HepG2 (cell line): Measurements from ENCODE around the gene ADAD2. TPM values are rescaled to one million over a fixed set of nuclear protein-coding genes. Genes with fewer than 3 reads are reported as not detected.

Experiments
- MAFG ChIP-seq: sonication (generic); formaldehyde crosslinking; IDR thresholded peaks from 2 replicates; pipeline ENCODE4 v1.5.1; 2020; ENCODE audit warnings: mild to moderate bottlenecking, missing genetic modification reagents
- SYNCRIP ChIP-seq: fragments of 200-400 bp; formaldehyde crosslinking; IDR thresholded peaks from 2 replicates; pipeline ENCODE4 v1.6.1; 2018; ENCODE audit warnings: mild to moderate bottlenecking, low read depth, low read length; ENCODE audit not compliant: insufficient read depth
- polyA plus RNA-seq, 8 experiments: library from polyadenylated mRNA; depleted of rRNA in 3 of 8; stranded (reverse) in 7 of 8; unstranded in 1 of 8; fragments of >200 nt; fragmentation: Illumina TruSeq in 4 of 8; extraction: Trizol in 4 of 8; gene quantifications; 2 replicates each; pipeline versions ENCODE4 v1.2.1 to v1.2.3, GENCODE V29; 2011 to 2016; ENCODE audit warnings: low read depth in 4 of 8, missing spikeins in 1 of 8, mixed read lengths in 1 of 8; ENCODE audit not compliant: insufficient read depth in 1 of 8
- total RNA-seq, 5 experiments: library from RNA; depleted of rRNA; stranded (reverse); fragments of >200 nt; fragmentation: Illumina TruSeq; extraction: Trizol; gene quantifications; 2 replicates each; pipeline ENCODE4 v1.2.3, GENCODE V29; 2016; ENCODE audit warnings: low read depth in 1 of 5
- TF ChIP-seq, protein P1 (sequence below), 2 experiments: sonication (generic) in 1 of 2; formaldehyde crosslinking in 1 of 2; IDR thresholded peaks; 2 replicates each; pipeline versions ENCODE4 v1.6.1 to v1.9.0; 2014 to 2022; ENCODE audit warnings: antibody characterized with exemption in 1 of 2, borderline replicate concordance in 1 of 2, inconsistent platforms in 1 of 2, low read depth in 1 of 2, missing genetic modification reagents in 1 of 2
- TF ChIP-seq, protein P2 (sequence below): sonication (generic); formaldehyde crosslinking; IDR thresholded peaks from 2 replicates; pipeline ENCODE4 v1.4.0; 2020; ENCODE audit warnings: missing genetic modification reagents, borderline replicate concordance

Gene ADAD2
- total and polyA plus RNA-seq, 2 of the 13 experiments (the other 11 are each of a cell fraction or from before 2014, with no cell fraction given), result not detected

DNA sequence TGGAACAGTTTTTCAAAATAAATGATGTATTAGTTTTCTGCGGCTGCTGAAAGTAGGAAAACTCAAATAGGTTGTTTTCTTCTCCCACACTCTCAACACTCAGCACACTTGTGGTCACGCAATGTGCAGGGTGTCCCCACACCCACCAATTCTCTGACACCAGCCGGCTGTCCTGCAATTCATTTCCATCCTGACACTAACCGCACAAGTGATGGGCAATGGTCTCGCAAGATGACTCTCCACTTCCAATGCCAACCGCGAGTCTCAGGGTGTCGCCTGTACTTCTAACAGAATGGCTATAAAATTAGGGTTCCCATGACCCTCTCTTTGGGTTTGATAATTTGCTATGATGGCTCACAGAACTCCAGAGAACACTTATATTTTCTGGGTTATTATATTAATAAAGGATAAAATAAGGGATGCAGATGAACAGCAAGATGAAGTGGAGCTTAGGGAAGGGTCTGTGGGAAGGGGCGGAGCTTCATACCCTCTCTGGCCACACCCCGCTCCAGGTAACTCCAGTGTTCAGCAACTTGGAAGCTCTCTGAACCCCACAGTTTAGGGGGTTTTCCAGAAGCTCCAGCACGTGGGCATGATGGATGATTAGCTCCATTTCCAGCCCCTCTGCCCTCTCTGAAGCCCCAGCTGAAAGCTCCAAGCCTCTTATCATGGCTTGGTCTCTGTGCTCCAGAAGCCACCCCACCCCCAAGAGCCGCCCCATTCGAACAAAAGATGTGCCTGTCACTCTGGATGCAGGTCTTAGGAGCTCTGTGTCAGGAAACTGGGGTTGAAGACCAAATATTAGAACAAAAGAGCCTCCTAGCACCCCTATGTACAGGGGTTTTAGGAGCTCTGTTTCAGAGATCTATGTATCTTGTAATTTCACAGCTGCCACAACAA is 23.9 kb upstream of the ADAD2 start (continued):
- TF ChIP-seq SYNCRIP, result no peak
- TF ChIP-seq MAFG (CRISPR knock-in tag), result no peak
- TF ChIP-seq, protein P1, sequence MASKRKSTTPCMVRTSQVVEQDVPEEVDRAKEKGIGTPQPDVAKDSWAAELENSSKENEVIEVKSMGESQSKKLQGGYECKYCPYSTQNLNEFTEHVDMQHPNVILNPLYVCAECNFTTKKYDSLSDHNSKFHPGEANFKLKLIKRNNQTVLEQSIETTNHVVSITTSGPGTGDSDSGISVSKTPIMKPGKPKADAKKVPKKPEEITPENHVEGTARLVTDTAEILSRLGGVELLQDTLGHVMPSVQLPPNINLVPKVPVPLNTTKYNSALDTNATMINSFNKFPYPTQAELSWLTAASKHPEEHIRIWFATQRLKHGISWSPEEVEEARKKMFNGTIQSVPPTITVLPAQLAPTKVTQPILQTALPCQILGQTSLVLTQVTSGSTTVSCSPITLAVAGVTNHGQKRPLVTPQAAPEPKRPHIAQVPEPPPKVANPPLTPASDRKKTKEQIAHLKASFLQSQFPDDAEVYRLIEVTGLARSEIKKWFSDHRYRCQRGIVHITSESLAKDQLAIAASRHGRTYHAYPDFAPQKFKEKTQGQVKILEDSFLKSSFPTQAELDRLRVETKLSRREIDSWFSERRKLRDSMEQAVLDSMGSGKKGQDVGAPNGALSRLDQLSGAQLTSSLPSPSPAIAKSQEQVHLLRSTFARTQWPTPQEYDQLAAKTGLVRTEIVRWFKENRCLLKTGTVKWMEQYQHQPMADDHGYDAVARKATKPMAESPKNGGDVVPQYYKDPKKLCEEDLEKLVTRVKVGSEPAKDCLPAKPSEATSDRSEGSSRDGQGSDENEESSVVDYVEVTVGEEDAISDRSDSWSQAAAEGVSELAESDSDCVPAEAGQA (IDR thresholded peaks at IDR 0.05; ENCODE audit: low read depth), result no peak
- TF ChIP-seq, protein P1 (CRISPR knock-in tag; IDR thresholded peaks at IDR 0.05; ENCODE audit: borderline replicate concordance), result no peak
- TF ChIP-seq, protein P2, sequence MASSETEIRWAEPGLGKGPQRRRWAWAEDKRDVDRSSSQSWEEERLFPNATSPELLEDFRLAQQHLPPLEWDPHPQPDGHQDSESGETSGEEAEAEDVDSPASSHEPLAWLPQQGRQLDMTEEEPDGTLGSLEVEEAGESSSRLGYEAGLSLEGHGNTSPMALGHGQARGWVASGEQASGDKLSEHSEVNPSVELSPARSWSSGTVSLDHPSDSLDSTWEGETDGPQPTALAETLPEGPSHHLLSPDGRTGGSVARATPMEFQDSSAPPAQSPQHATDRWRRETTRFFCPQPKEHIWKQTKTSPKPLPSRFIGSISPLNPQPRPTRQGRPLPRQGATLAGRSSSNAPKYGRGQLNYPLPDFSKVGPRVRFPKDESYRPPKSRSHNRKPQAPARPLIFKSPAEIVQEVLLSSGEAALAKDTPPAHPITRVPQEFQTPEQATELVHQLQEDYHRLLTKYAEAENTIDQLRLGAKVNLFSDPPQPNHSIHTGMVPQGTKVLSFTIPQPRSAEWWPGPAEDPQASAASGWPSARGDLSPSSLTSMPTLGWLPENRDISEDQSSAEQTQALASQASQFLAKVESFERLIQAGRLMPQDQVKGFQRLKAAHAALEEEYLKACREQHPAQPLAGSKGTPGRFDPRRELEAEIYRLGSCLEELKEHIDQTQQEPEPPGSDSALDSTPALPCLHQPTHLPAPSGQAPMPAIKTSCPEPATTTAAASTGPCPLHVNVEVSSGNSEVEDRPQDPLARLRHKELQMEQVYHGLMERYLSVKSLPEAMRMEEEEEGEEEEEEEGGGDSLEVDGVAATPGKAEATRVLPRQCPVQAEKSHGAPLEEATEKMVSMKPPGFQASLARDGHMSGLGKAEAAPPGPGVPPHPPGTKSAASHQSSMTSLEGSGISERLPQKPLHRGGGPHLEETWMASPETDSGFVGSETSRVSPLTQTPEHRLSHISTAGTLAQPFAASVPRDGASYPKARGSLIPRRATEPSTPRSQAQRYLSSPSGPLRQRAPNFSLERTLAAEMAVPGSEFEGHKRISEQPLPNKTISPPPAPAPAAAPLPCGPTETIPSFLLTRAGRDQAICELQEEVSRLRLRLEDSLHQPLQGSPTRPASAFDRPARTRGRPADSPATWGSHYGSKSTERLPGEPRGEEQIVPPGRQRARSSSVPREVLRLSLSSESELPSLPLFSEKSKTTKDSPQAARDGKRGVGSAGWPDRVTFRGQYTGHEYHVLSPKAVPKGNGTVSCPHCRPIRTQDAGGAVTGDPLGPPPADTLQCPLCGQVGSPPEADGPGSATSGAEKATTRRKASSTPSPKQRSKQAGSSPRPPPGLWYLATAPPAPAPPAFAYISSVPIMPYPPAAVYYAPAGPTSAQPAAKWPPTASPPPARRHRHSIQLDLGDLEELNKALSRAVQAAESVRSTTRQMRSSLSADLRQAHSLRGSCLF (CRISPR knock-in tag), result no peak
